Activated CD4-positive, alpha-beta memory T cell treated with anti-CD3 and anti-CD28 coated beads, Interleukin-2, amount 10 ng/mL, durations not matched to agents 7 days and 5 days (primary cell): ENCODE results near the gene RAC2. TPM values are rescaled to one million over a fixed set of nuclear protein-coding genes. Genes with fewer than 3 reads are reported as not detected.
A peak's percentile ranks its signal among the peaks of the same experiment; 100 is the strongest.

Experiments used
- CTCF ChIA-PET: fragments of 350-600 bp; sonication (Branson Sonifier 250); formaldehyde crosslinking; loops from one replicate; lab custom pipeline; 2021; ENCODE audit warnings: antibody characterized with exemption, inconsistent platforms; lab: Charles Lee
- POLR2A ChIA-PET: fragments of 350-600 bp; sonication (Branson Sonifier 250); formaldehyde crosslinking; loops from one replicate; lab custom pipeline; 2021; ENCODE audit warnings: antibody characterized with exemption; lab: Charles Lee
- DNase-seq: peaks from one replicate; pipeline ENCODE4 v3.0.0-alpha.2; 2020
- H3K27ac Mint-ChIP-seq: one replicate; pipeline ENCODE4 v1.8.0; 2021; ENCODE audit warnings: mild to moderate bottlenecking, mixed read lengths
- H3K27me3 Mint-ChIP-seq: one replicate; pipeline ENCODE4 v1.8.0; 2021; ENCODE audit warnings: mixed read lengths
- H3K36me3 Mint-ChIP-seq: one replicate; pipeline ENCODE4 v1.8.0; 2021; ENCODE audit warnings: low read depth, mixed read lengths
- H3K4me1 Mint-ChIP-seq: one replicate; pipeline ENCODE4 v1.8.0; 2021; ENCODE audit warnings: mixed read lengths
- H3K4me3 Mint-ChIP-seq: one replicate; pipeline ENCODE4 v1.8.0; 2021; ENCODE audit warnings: mild to moderate bottlenecking, mixed read lengths
- H3K9me3 Mint-ChIP-seq: one replicate; pipeline ENCODE4 v1.8.0; 2021; ENCODE audit warnings: mixed read lengths
- total RNA-seq, 2 experiments: library from RNA; stranded (reverse); gene quantifications; one replicate each; pipeline ENCODE4 v1.2.3, GENCODE V29; 2021

Gene RAC2
- total RNA-seq, 2 experiments from 2014 or later = 984 to 1,005 TPM

DNA sequence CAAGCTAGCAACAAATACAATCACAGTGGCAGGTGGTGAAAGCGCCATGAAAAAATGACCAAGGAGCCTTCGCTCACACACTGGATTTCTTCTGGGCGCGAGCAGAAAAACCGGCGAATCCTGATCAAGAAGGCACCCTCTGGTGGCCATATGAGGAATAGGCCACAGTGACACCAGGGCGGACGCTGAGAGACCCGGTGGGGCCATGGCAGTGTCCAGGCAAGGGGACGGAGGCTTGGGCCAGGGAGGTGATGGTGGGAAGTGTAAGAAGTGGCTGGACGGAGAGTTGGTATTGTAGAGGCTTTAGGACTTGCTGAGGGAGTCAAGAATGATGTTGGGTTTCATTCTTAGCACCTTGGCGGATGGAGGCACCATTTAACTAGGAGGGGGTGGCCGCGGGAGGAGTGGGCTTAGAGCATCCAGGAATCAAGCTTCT lies 16.9 kb upstream of the RAC2 start:
- H3K36me3 Mint-ChIP-seq = peaks cover 4% of the 10 kb centered on the region
- no peak overlapping the region for H3K4me3 Mint-ChIP-seq
- ChIA-PET CTCF (interaction anchor here (0.7 to 4.7 kb wide), 40 partner anchors 9 to 481 kb away, joined by 3 to 136 read pairs (median 4); partner anchors contain the start of genes CYTH4, IL2RB and RAC2), POLR2A (interaction anchor here (0.7 to 3.4 kb wide), 5 partner anchors 13 to 307 kb away, joined by 3 to 72 read pairs (median 3); partner anchors contain the start of gene RAC2)
- H3K27me3 Mint-ChIP-seq = peaks cover 10% of the 10 kb centered on the region
- peaks cover 25% of the 10 kb centered on the region for H3K4me1 Mint-ChIP-seq
- H3K9me3 Mint-ChIP-seq = peaks cover 9% of the 10 kb centered on the region
- peak; percentile 68 for DNase-seq
- no peak overlapping the region for H3K27ac Mint-ChIP-seq

DNA sequence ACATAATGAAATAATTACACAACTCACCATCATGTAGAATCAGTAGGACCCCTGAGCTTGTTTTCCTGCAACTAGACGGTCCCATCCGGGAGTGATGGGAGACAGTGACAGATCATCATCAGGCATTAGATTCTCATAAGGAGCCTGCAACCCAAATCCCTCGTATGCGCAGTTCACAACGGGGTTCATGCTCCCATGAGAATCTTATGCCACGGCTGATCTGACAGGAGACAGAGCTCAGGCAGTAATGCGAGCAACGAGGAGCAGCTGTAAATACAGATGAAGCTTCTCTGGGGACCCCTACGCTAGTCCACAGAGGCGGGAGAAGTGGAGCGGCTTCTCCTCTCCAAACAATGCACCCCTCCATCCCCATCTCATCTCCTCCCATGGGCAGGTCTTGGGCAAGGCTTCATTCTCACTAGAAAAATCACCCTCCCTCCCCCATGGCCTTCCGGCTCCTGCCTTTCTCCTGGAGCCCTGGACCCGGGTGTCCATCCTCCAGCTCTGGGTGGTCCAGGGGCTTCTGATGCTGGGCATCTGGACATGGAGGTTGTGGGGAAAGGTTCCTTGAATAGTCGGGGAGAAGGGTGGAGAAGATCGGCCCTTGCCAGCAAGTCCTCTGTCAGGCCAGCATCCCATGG lies 16.2 kb upstream of the RAC2 start:
- no peak for DNase-seq
- Mint-ChIP-seq H3K4me3 (no peak overlapping the region), H3K9me3 (peaks cover 9% of the 10 kb centered on the region), H3K27me3 (peaks cover 11% of the 10 kb centered on the region), H3K27ac (no peak overlapping the region), H3K36me3 (peaks cover 4% of the 10 kb centered on the region), H3K4me1 (peaks cover 25% of the 10 kb centered on the region)
- ChIA-PET POLR2A (interaction anchor here (0.6 to 3.4 kb wide), 7 partner anchors 13 to 307 kb away, joined by 3 to 72 read pairs (median 3); partner anchors contain the start of gene RAC2), CTCF (interaction anchor here (0.6 to 4.7 kb wide), 43 partner anchors 8 to 481 kb away, joined by 3 to 136 read pairs (median 4); partner anchors contain the start of genes CYTH4, IL2RB and RAC2)

DNA sequence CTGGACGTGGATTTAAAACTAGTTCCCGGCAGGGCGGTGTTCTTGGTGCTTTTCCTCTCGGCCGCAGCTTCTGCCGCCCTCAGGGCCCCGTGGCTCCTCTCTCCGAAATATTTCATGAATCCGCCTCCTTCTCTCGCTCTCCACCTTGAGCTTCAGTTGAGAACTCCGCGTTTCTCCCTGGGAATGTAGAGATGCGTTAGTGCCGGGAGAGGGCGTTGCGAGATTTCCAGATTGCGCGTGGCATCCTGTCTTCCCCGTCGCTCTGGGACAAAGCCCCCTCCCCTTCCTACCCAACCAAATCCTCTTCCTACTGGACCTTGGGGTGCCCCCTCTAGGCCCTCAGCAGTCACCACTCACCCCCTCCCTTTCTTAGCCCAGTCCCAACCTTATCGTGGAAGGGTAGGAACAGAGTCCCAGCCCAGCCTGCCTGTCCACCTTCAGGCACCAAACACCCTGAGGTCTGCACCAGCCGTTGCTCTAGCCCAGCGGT lies 15.5 kb upstream of the RAC2 start:
- Mint-ChIP-seq H3K9me3 (peaks cover 9% of the 10 kb centered on the region), H3K4me3 (no peak overlapping the region), H3K4me1 (peaks cover 31% of the 10 kb centered on the region), H3K36me3 (peaks cover 3% of the 10 kb centered on the region), H3K27me3 (peaks cover 12% of the 10 kb centered on the region), H3K27ac (no peak overlapping the region)
- DNase-seq = no peak
- ChIA-PET POLR2A (interaction anchor here (0.6 to 3.4 kb wide), 8 partner anchors 18 to 308 kb away, joined by 3 to 72 read pairs (median 3); partner anchors contain the start of gene RAC2), CTCF (interaction anchor here (0.6 to 4.7 kb wide), 30 partner anchors 8 to 480 kb away, joined by 3 to 136 read pairs (median 4); partner anchors contain the start of genes CYTH4, IL2RB, MFNG and RAC2)

GRCh38 chr22:37258753-37259401 lies 14.8 kb upstream of the RAC2 start:
- peaks cover 3% of the 10 kb centered on the region for H3K9me3 Mint-ChIP-seq
- H3K4me1 Mint-ChIP-seq = peaks cover 34% of the 10 kb centered on the region
- ChIA-PET CTCF (interaction anchor here (0.7 to 4.7 kb wide), 21 partner anchors 8 to 308 kb away, joined by 3 to 136 read pairs (median 5); partner anchors contain the start of genes CYTH4, MFNG and RAC2), POLR2A (interaction anchor here (1.0 to 3.4 kb wide), 6 partner anchors 17 to 92 kb away, joined by 3 to 72 read pairs (median 4); partner anchors contain the start of gene RAC2)
- peaks cover 12% of the 10 kb centered on the region for H3K27me3 Mint-ChIP-seq
- no peak overlapping the region for H3K27ac Mint-ChIP-seq
- DNase-seq = no peak
- no peaks in the 10 kb centered on the region for H3K36me3 Mint-ChIP-seq
- no peak overlapping the region for H3K4me3 Mint-ChIP-seq

DNA sequence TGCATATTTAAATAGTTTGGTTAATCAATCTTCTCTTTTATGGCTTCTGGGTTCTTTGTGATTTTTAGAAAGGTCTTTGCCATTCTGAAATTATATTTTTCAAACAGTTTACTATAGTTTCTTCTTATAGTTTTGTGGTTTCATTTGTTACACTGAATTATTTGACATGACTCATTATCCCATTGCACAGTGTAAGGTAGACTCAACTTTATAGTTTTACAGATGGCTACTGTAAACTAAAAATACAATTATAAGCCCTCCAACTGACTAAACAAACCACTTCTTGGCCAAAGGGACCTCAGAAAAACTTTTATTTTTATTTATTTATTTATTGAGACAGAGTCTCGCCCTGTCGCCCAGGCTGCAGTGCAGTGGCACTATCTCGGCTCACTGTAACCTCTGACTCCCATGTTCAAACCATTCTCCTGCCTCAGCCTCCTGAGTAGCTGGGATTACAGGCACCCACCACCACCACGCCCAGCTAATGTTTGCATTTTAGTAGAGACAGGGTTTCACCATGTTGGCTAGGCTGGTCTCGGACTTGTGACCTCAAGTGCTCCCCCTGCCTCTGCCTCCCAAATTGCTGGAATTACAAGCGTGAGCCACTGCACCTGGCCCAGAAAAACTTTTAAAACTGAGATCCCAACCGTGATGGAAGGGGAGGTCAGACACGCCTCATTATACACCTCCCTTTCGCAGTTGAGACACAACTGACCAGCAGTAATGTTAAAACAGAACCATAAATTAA lies 14.1 kb upstream of the RAC2 start:
- H3K4me1 Mint-ChIP-seq = peaks cover 34% of the 10 kb centered on the region
- POLR2A ChIA-PET = interaction anchor here (1.3 to 1.5 kb wide), 2 partner anchors 32 to 41 kb away, joined by 3 read pairs; no protein-coding TSS in a partner anchor

GRCh38 chr22:37256075-37256726 lies 12.1 kb upstream of the RAC2 start:
- POLR2A ChIA-PET = interaction anchor here (1.4 to 1.5 kb wide), 2 partner anchors 12 to 18 kb away, joined by 5 to 6 read pairs; partner anchors contain the start of gene RAC2
- H3K4me1 Mint-ChIP-seq = peaks cover 32% of the 10 kb centered on the region
- peaks cover 8% of the 10 kb centered on the region for H3K27me3 Mint-ChIP-seq
- CTCF ChIA-PET = interaction anchor here (1.2 kb wide), 1 partner anchor 56 kb away, joined by 3 read pairs; no protein-coding TSS in a partner anchor
- no peak overlapping the region for H3K4me3 Mint-ChIP-seq
- no peaks in the 10 kb centered on the region for H3K36me3 Mint-ChIP-seq
- H3K9me3 Mint-ChIP-seq = no peaks in the 10 kb centered on the region
- no peak overlapping the region for H3K27ac Mint-ChIP-seq
- DNase-seq = no peak

More for the DNA sequence above, 14.1 kb upstream of the RAC2 start:
- Mint-ChIP-seq H3K36me3 (no peaks in the 10 kb centered on the region), H3K4me3 (no peak overlapping the region), H3K27ac (no peak overlapping the region), H3K9me3 (no peaks in the 10 kb centered on the region), H3K27me3 (peaks cover 12% of the 10 kb centered on the region)
- CTCF ChIA-PET = interaction anchor here (0.7 to 4.7 kb wide), 5 partner anchors 9 to 198 kb away, joined by 3 to 136 read pairs (median 7); partner anchors contain the start of gene RAC2
- DNase-seq = no peak

DNA sequence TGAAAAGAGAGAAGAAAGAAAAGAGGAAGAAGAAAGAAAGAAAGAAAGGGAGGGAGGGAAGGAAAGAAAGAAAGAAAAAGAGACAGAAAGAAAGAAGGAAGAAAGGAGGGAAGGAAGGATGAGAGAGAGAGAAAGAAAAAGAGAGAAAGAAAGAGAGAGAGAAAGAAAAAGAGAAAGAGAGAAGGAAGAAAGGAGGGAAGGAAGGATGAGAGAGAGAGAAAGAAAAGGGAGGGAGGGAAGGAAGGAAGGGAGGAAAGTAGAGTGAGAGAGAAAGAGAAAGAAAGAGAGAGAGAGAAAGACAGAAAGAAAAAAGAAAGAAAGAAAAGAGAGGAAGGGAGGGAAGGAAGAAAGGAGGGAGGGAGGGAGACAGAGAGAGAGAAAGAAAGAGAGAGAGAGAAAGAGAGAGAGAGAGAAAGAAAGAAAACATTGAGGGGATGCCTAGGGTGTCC lies 11.5 kb upstream of the RAC2 start:
- no peak overlapping the region for H3K27ac Mint-ChIP-seq

DNA sequence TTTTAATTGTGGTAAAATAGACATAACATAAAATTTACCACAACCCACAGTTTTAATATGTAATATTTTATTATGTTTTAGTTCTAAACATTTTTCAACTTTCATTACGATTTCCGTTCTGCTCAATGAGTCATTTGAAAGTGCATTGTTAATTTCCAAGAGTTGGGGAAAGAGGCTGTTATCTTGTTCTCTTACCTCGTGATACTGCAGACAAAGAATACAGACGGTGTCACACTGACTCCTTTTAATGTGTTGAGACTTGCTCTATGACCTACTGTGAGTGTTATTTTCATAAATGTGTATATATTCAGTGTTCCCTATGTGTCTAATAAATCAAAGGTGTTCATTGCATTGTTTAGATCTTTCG lies 10.8 kb upstream of the RAC2 start:
- peaks cover 24% of the 10 kb centered on the region for H3K4me1 Mint-ChIP-seq
- peaks cover 6% of the 10 kb centered on the region for H3K27me3 Mint-ChIP-seq
- POLR2A ChIA-PET = interaction anchor here (1.2 kb wide), 1 partner anchor 10 kb away, joined by 7 read pairs; the partner anchor contains the start of gene RAC2
- no peak overlapping the region for H3K27ac Mint-ChIP-seq
- H3K9me3 Mint-ChIP-seq = no peaks in the 10 kb centered on the region
- DNase-seq = no peak
- CTCF ChIA-PET = interaction anchor here (1.2 kb wide), 1 partner anchor 55 kb away, joined by 3 read pairs; no protein-coding TSS in a partner anchor
- no peak overlapping the region for H3K4me3 Mint-ChIP-seq
- no peaks in the 10 kb centered on the region for H3K36me3 Mint-ChIP-seq

More for the DNA sequence above, 11.5 kb upstream of the RAC2 start:
- Mint-ChIP-seq H3K27me3 (peaks cover 6% of the 10 kb centered on the region), H3K9me3 (no peaks in the 10 kb centered on the region), H3K36me3 (no peaks in the 10 kb centered on the region), H3K4me3 (no peak overlapping the region), H3K4me1 (peaks cover 26% of the 10 kb centered on the region)
- POLR2A ChIA-PET = interaction anchor here (1.4 to 1.5 kb wide), 2 partner anchors 11 to 17 kb away, joined by 5 to 6 read pairs; partner anchors contain the start of gene RAC2
- CTCF ChIA-PET = interaction anchor here (1.2 kb wide), 1 partner anchor 56 kb away, joined by 3 read pairs; no protein-coding TSS in a partner anchor
- no peak for DNase-seq

DNA sequence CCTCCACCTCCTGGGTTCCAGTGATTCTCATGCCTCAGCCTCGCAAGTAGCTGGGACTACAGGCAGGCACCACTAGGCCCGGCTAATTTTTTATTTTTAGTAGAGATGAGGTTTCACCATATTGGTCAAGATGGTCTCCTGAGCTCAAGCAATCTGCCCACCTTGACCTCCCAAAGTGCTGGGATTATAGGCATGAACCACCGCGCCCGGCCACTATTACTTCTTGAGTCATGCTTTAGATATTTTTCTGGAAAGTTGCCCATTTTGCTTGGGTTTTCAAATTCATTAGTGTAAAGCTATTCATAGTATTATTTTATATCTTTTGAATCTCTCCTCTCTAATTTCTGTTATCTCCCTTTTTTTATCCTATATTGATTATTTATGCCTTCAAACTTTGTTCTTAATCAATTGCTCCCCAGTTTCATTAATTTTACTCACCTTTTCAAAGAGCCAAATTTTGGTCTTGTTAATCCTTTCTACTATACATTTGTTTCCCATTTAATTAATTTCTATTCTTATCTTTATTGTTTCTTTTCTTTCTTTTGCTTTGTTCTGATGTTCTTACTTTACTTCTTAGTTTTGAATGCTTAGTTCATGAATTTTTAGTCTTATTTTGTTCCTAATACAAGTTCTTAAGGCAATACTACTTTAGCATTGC lies 10.3 kb upstream of the RAC2 start:
- H3K9me3 Mint-ChIP-seq = no peaks in the 10 kb centered on the region
- H3K4me1 Mint-ChIP-seq = peaks cover 18% of the 10 kb centered on the region
- H3K27me3 Mint-ChIP-seq = peaks cover 6% of the 10 kb centered on the region
- no peak overlapping the region for H3K4me3 Mint-ChIP-seq
- H3K36me3 Mint-ChIP-seq = no peaks in the 10 kb centered on the region
- DNase-seq = no peak
- CTCF ChIA-PET = interaction anchor here (0.6 kb wide), 1 partner anchor 10 kb away, joined by 3 read pairs; no protein-coding TSS in a partner anchor
- POLR2A ChIA-PET = interaction anchor here (1.2 kb wide), 1 partner anchor 10 kb away, joined by 7 read pairs; the partner anchor contains the start of gene RAC2
- no peak overlapping the region for H3K27ac Mint-ChIP-seq

DNA sequence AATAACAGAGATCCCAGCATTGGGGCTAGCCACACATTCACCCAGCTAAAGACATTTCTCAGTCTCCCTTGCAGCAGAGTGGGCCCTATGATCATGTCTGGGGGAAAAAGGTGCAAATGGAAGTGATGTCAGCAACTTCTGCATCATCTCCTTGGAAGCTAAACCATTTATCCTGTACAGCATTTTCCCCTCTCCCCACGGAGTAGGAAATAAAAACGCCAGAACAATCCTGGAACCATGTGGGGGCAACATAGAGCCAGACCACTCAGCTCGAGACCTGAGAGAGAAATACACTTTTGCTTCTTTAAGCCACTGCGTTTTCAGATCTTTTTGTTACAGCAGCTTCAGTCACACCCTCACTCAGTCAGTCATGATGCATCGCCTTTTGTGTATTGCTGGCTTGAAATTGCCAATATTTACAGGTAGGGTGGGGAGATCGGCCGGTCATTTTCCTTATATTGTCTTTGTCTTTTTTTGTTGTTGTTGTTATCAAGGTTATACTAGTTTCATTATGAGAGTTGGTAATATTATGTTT lies 9.1 kb upstream of the RAC2 start:
- peaks cover 6% of the 10 kb centered on the region for H3K27me3 Mint-ChIP-seq
- POLR2A ChIA-PET = interaction anchor here (0.9 kb wide), 1 partner anchor 8 kb away, joined by 3 read pairs; no protein-coding TSS in a partner anchor
- H3K9me3 Mint-ChIP-seq = no peaks in the 10 kb centered on the region
- no peak for DNase-seq
- H3K4me3 Mint-ChIP-seq = no peak overlapping the region
- CTCF ChIA-PET = interaction anchor here (0.8 to 3.1 kb wide), 2 partner anchors 8 to 53 kb away, joined by 4 to 19 read pairs; no protein-coding TSS in a partner anchor
- peaks cover 19% of the 10 kb centered on the region for H3K4me1 Mint-ChIP-seq
- no peaks in the 10 kb centered on the region for H3K36me3 Mint-ChIP-seq
- no peak overlapping the region for H3K27ac Mint-ChIP-seq
